HEK293 (cell line): ENCODE measurements around the gene SGMS1.

Source experiments
- CTCF ChIA-PET: fragments of 350-600 bp; formaldehyde crosslinking; extraction: SDS; loops from one replicate; lab custom pipeline; 2021; ENCODE audit warnings: antibody characterized with exemption; lab: Yijun Ruan, JAX
- POLR2A ChIA-PET: fragments of 300-600 bp; formaldehyde crosslinking; extraction: SDS; loops from one replicate; lab custom pipeline; 2020; ENCODE audit warnings: antibody characterized with exemption, inconsistent platforms; lab: Yijun Ruan, JAX
- H3K27ac ChIP-seq: fragments of 200-500 bp; sonication (Bioruptor generic); 2 replicates; pipeline ENCODE4 v1.5.1; 2014; ENCODE audit warnings: low read depth, low read length, control low read depth, inconsistent platforms; ENCODE audit errors: extremely low read depth
- H3K36me3 ChIP-seq, 2 experiments: fragments of 200-500 bp in 1 of 2; sonication (Bioruptor generic) in 1 of 2; 1 replicate in 1 of 2; 2 replicates in 1 of 2; pipeline ENCODE4 v1.5.1; 2014 to 2017; ENCODE audit warnings: inconsistent platforms in 2 of 2, low read length in 2 of 2; ENCODE audit not compliant: control insufficient read depth in 2 of 2, insufficient read depth in 1 of 2
- H3K4me1 ChIP-seq: fragments of 200-500 bp; sonication (Bioruptor generic); 2 replicates; pipeline ENCODE4 v1.5.1; 2014; ENCODE audit warnings: mild to moderate bottlenecking, low read length, inconsistent platforms; ENCODE audit not compliant: control insufficient read depth, insufficient read depth
- H3K4me3 ChIP-seq: 2 replicates; pipeline ENCODE4 v1.5.1; 2011; ENCODE audit warnings: low read depth, mild to moderate bottlenecking, control low read depth, low read length, moderate library complexity
- H3K9me3 ChIP-seq: fragments of 200-500 bp; sonication (Bioruptor generic); 2 replicates; pipeline ENCODE4 v1.5.1; 2014; ENCODE audit warnings: low read depth, low read length, inconsistent platforms; ENCODE audit not compliant: control insufficient read depth, insufficient read depth
- BCL11A ChIP-seq: fragments of 450-650 bp; formaldehyde crosslinking; IDR thresholded peaks from 2 replicates; pipeline ENCODE4 v1.5.1; 2016; ENCODE audit warnings: low read depth, missing biosample characterization, missing genetic modification characterization
- MYNN ChIP-seq: fragments of 450-650 bp; formaldehyde crosslinking; IDR thresholded peaks from 2 replicates; pipeline ENCODE4 v1.5.1; 2016; ENCODE audit warnings: missing biosample characterization, missing genetic modification characterization, borderline replicate concordance
- SCRT2 ChIP-seq: fragments of 450-650 bp; formaldehyde crosslinking; IDR thresholded peaks from 2 replicates; pipeline ENCODE4 v1.5.1; 2016; ENCODE audit warnings: missing biosample characterization, missing genetic modification characterization
- ZBTB7A ChIP-seq: fragments of 450-650 bp; formaldehyde crosslinking; IDR thresholded peaks from 2 replicates; pipeline ENCODE4 v1.5.1; 2016; ENCODE audit warnings: low read depth, missing biosample characterization, missing genetic modification characterization
- ZFP69B ChIP-seq: fragments of 450-650 bp; formaldehyde crosslinking; IDR thresholded peaks from 2 replicates; pipeline ENCODE4 v1.5.1; 2016; ENCODE audit warnings: missing biosample characterization, missing genetic modification characterization
- ZNF221 ChIP-seq: fragments of 450-650 bp; formaldehyde crosslinking; IDR thresholded peaks from 2 replicates; pipeline ENCODE4 v1.5.1; 2017; ENCODE audit warnings: missing biosample characterization, missing genetic modification characterization, borderline replicate concordance
- ZNF341 ChIP-seq: fragments of 450-650 bp; formaldehyde crosslinking; IDR thresholded peaks from 2 replicates; pipeline ENCODE4; 2016; ENCODE audit warnings: low read depth, missing biosample characterization, missing genetic modification characterization
- ZNF350 ChIP-seq: fragments of 450-650 bp; formaldehyde crosslinking; IDR thresholded peaks from 2 replicates; pipeline ENCODE4 v1.5.0; 2017; ENCODE audit warnings: missing biosample characterization, mild to moderate bottlenecking, missing genetic modification characterization
- ZNF416 ChIP-seq: fragments of 450-650 bp; formaldehyde crosslinking; IDR thresholded peaks from 2 replicates; pipeline ENCODE4 v1.5.1; 2016; ENCODE audit warnings: missing biosample characterization, missing genetic modification characterization
- ZNF561 ChIP-seq: fragments of 450-650 bp; IDR thresholded peaks from 2 replicates; pipeline ENCODE4 v1.5.1; 2018; ENCODE audit warnings: missing biosample characterization, missing genetic modification characterization, borderline replicate concordance
- ZNF654 ChIP-seq: fragments of 450-650 bp; formaldehyde crosslinking; IDR thresholded peaks from 2 replicates; pipeline ENCODE4 v1.5.1; 2016; ENCODE audit warnings: low read depth, missing biosample characterization, missing genetic modification characterization
- TF ChIP-seq, protein P1 (sequence below): fragments of 450-650 bp; formaldehyde crosslinking; IDR thresholded peaks from 2 replicates; pipeline ENCODE4 v1.5.1; 2016; ENCODE audit warnings: missing biosample characterization, missing genetic modification characterization
- TF ChIP-seq, protein P2 (sequence below): fragments of 450-650 bp; formaldehyde crosslinking; IDR thresholded peaks from 2 replicates; pipeline ENCODE4 v1.5.1; 2017; ENCODE audit warnings: missing biosample characterization, missing genetic modification characterization
- TF ChIP-seq, protein P3 (sequence below): fragments of 450-650 bp; IDR thresholded peaks from 2 replicates; pipeline ENCODE4 v1.5.1; 2018; ENCODE audit warnings: missing biosample characterization, missing genetic modification characterization

SGMS1 gene

DNA sequence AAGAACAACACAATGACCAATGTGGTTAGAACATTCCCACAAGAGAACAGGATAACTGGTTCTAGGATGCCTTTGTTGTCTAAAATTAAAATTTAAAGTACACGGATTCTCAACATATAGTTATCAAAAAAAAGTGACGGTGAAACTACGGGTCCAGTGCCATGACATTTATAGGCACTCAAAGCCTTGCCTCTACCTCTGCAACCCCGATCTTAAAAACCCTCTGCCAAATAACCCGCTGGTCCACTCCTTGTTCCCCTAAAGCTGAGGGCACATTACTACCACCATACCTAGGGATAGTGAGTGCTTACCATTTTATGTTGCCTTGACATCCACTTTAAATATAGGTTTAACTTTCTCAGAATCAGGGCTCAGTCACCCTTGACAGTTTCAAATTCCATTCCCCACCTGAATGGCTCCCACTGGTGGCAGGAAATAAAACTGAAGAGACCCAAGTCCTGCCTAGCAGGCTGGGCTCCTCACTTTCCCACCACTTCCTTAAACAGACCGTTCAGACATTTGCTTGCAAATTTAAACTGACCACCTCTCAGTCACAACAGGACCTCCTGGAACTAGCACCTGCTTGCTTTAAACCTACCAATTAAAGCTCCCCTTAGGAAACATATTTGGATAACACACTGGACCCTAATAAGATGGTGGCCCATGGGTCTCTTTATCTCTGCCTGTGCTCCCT lies 202.6 kb downstream of the SGMS1 start (continued):
- TF ChIP-seq, protein P1, sequence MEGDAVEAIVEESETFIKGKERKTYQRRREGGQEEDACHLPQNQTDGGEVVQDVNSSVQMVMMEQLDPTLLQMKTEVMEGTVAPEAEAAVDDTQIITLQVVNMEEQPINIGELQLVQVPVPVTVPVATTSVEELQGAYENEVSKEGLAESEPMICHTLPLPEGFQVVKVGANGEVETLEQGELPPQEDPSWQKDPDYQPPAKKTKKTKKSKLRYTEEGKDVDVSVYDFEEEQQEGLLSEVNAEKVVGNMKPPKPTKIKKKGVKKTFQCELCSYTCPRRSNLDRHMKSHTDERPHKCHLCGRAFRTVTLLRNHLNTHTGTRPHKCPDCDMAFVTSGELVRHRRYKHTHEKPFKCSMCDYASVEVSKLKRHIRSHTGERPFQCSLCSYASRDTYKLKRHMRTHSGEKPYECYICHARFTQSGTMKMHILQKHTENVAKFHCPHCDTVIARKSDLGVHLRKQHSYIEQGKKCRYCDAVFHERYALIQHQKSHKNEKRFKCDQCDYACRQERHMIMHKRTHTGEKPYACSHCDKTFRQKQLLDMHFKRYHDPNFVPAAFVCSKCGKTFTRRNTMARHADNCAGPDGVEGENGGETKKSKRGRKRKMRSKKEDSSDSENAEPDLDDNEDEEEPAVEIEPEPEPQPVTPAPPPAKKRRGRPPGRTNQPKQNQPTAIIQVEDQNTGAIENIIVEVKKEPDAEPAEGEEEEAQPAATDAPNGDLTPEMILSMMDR (tag by site-specific recombination) = peak; percentile 42; the same call in 1 of the 2 replicates
- TF ChIP-seq, protein P2, sequence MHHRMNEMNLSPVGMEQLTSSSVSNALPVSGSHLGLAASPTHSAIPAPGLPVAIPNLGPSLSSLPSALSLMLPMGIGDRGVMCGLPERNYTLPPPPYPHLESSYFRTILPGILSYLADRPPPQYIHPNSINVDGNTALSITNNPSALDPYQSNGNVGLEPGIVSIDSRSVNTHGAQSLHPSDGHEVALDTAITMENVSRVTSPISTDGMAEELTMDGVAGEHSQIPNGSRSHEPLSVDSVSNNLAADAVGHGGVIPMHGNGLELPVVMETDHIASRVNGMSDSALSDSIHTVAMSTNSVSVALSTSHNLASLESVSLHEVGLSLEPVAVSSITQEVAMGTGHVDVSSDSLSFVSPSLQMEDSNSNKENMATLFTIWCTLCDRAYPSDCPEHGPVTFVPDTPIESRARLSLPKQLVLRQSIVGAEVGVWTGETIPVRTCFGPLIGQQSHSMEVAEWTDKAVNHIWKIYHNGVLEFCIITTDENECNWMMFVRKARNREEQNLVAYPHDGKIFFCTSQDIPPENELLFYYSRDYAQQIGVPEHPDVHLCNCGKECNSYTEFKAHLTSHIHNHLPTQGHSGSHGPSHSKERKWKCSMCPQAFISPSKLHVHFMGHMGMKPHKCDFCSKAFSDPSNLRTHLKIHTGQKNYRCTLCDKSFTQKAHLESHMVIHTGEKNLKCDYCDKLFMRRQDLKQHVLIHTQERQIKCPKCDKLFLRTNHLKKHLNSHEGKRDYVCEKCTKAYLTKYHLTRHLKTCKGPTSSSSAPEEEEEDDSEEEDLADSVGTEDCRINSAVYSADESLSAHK (tag by site-specific recombination) = peak; percentile 88
- TF ChIP-seq BCL11A (tag by site-specific recombination) = no peak
- TF ChIP-seq MYNN (tag by site-specific recombination) = no peak
- no peak for TF ChIP-seq ZNF350
- no peak for TF ChIP-seq ZNF416 (tag by site-specific recombination)

DNA sequence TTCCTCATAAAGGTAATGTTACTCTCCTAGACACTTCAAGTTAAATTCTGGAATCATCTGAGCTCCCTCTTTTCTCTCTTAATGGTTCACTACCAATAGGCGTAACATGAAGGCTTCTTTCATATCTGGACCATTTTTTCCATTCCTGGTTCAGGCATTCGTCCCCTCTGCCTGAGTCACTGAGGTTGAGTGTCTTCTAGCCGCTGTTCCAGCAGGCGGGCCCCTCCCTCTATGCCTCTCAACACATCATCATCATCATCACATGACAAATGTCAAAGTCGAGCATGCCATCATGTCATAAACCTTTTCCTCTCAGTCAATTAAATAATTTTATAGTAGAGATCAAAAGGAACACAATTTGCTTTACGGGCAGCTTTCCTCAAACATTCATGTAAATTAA lies 203.6 kb downstream of the SGMS1 start:
- no peaks in the 10 kb centered on the region for H3K9me3 ChIP-seq
- TF ChIP-seq ZBTB7A (tag by site-specific recombination) (no peak), ZNF341 (tag by site-specific recombination) (peak; percentile 76), SCRT2 (tag by site-specific recombination) (0 out of 2 replicates have a peak, but pooled peaks have one; percentile 1)
- TF ChIP-seq, protein P3, sequence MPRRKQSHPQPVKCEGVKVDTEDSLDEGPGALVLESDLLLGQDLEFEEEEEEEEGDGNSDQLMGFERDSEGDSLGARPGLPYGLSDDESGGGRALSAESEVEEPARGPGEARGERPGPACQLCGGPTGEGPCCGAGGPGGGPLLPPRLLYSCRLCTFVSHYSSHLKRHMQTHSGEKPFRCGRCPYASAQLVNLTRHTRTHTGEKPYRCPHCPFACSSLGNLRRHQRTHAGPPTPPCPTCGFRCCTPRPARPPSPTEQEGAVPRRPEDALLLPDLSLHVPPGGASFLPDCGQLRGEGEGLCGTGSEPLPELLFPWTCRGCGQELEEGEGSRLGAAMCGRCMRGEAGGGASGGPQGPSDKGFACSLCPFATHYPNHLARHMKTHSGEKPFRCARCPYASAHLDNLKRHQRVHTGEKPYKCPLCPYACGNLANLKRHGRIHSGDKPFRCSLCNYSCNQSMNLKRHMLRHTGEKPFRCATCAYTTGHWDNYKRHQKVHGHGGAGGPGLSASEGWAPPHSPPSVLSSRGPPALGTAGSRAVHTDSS (tag by site-specific recombination) = 0 out of 2 replicates have a peak, but pooled peaks have one; percentile 40
- H3K4me3 ChIP-seq = no peak overlapping the region
- no peaks in the 10 kb centered on the region for H3K36me3 ChIP-seq
- ChIA-PET CTCF (interaction anchor here (0.6 to 4.0 kb wide), 9 partner anchors 13 to 233 kb away, joined by 3 to 29 read pairs (median 4); no protein-coding TSS in a partner anchor), POLR2A (no interaction called here)
- 0 out of 2 replicates have a peak, but pooled peaks cover 3% of the 10 kb centered on the region for H3K4me1 ChIP-seq
- no peak overlapping the region for H3K27ac ChIP-seq

DNA sequence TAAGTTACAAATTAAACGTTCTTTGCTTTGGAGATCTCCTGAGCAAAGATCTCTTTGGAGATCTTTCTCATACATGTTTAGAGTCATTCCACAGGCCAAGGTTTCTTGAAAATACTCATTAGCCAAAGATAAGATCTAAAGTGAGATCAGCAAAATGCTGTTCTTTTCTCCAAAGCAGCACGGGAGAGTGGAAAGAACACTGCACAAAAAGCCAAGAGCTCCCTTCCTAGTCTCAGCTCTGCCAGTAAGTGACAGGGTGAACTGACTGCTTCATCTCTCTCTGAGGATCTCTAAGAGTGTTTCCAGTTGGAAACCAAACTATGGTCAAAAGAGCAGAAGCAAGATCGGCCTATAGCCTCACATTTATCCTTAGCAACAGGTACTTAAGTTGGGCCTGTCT lies 204.0 kb downstream of the SGMS1 start:
- TF ChIP-seq ZNF654 (tag by site-specific recombination) = no peak
- TF ChIP-seq SCRT2 (tag by site-specific recombination) = peak; percentile 39; the same call in 1 of the 2 replicates
- Histone ChIP-seq H3K27ac (no peak overlapping the region), H3K36me3 (no peaks in the 10 kb centered on the region), H3K4me1 (0 out of 2 replicates have a peak, but pooled peaks cover 3% of the 10 kb centered on the region), H3K4me3 (no peak overlapping the region), H3K9me3 (no peaks in the 10 kb centered on the region)
- CTCF ChIA-PET = interaction anchor here (0.5 to 4.0 kb wide), 7 partner anchors 12 to 139 kb away, joined by 3 to 29 read pairs (median 3); no protein-coding TSS in a partner anchor
- POLR2A ChIA-PET = no interaction called here

DNA sequence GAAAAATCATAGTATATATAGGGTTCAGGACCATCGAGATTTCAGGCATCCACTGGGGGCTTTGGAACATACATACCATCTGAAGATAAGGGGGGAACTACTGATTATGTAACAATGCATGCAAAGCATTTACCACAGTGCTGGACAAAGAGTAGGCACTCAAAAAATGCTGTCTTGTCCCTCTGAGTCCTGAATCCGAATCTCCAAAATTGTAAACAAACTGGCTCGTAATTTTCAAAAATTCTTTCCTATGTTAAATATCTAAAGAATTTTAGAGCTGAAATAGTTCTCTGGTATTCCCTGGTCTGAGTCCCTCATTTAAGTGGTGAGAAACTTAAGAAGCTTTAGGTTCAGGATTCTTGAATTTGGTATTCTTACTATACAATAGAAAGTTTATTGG lies 204.7 kb downstream of the SGMS1 start:
- Histone ChIP-seq H3K27ac (no peak overlapping the region), H3K4me3 (no peak overlapping the region), H3K36me3 (no peaks in the 10 kb centered on the region), H3K4me1 (0 out of 2 replicates have a peak, but pooled peaks cover 3% of the 10 kb centered on the region), H3K9me3 (no peaks in the 10 kb centered on the region)
- POLR2A ChIA-PET = no interaction called here
- CTCF ChIA-PET = interaction anchor here (0.5 to 4.0 kb wide), 4 partner anchors 19 to 51 kb away, joined by 3 to 29 read pairs (median 4); no protein-coding TSS in a partner anchor
- TF ChIP-seq ZNF221 (tag by site-specific recombination) (no peak), ZNF561 (tag by site-specific recombination) (no peak), ZFP69B (tag by site-specific recombination) (no peak)
